Breast epithelium (tissue), 4 donors: Measurements from ENCODE around the gene NBAS. TPM values are rescaled to one million over a fixed set of nuclear protein-coding genes. Genes with fewer than 3 reads are reported as not detected.

Experiments
- DNase-seq, 2 donors: peaks; one replicate each; pipeline ENCODE4 v3.0.0-alpha.2; 2019; ENCODE audit warnings: low spot score in 2 of 2
- H3K27ac ChIP-seq, 2 donors: fragments of 200-600 bp; sonication (generic) in 1 of 2; one replicate each; pipeline ENCODE4 v1.5.1; 2016 to 2019; ENCODE audit warnings: mild to moderate bottlenecking in 1 of 2
- H3K27me3 ChIP-seq, 2 donors: fragments of 200-600 bp; sonication (generic) in 1 of 2; one replicate each; pipeline versions ENCODE4 v1.5.1 to v1.6.0; 2017 to 2019; ENCODE audit warnings: control low read depth in 1 of 2, mild to moderate bottlenecking in 1 of 2
- H3K36me3 ChIP-seq: fragments of 200-600 bp; one replicate; pipeline ENCODE4 v1.5.1; 2019
- H3K4me1 ChIP-seq, 2 donors: fragments of 200-600 bp; sonication (generic); one replicate each; pipeline ENCODE4 v1.5.1; 2016 to 2019; ENCODE audit warnings: control low read depth in 1 of 2
- H3K4me3 ChIP-seq, 3 donors: fragments of 200-600 bp; sonication (generic); 1 replicate in 2 of 3; 2 replicates in 1 of 3; pipeline ENCODE4 v1.5.1; 2016 to 2019; ENCODE audit warnings: mild to moderate bottlenecking in 3 of 3, moderate library complexity in 2 of 3
- H3K9me3 ChIP-seq, 2 donors: fragments of 200-600 bp; sonication (generic) in 1 of 2; one replicate each; pipeline ENCODE4 v1.5.1; 2016 to 2019; ENCODE audit warnings: control low read depth in 1 of 2
- CTCF ChIP-seq, 3 donors: fragments of 450-650 bp; IDR thresholded peaks; one replicate each; pipeline ENCODE4 v1.5.1; 2016 to 2017; ENCODE audit warnings: antibody characterized with exemption in 3 of 3, mild to moderate bottlenecking in 3 of 3, moderate library complexity in 3 of 3
- POLR2A ChIP-seq: fragments of 450-650 bp; IDR thresholded peaks from one replicate; pipeline ENCODE4 v1.6.1; 2016; ENCODE audit warnings: antibody characterized with exemption, mild to moderate bottlenecking, moderate library complexity
- POLR2AphosphoS5 ChIP-seq, 3 donors: sonication (generic); formaldehyde crosslinking; IDR thresholded peaks; one replicate each; pipeline ENCODE4 v1.6.1; 2017; ENCODE audit warnings: antibody characterized with exemption in 3 of 3
- intact Hi-C: fragments of 100-400 bp; cut with DNase I; formaldehyde crosslinking; loops from one replicate; pipeline ENCODE4 v1.15.1; 2023; ENCODE audit warnings: low total_unique reads
- total RNA-seq, 3 donors: library from RNA; depleted of rRNA; stranded (reverse); fragments of >200 nt; gene quantifications; one replicate each; pipeline ENCODE4 v1.1.0, GENCODE V29; 2016

The NBAS gene
- total RNA-seq, 3 donors from 2014 or later = 44.9 to 59.1 (median 45.1) TPM

- H3K27ac ChIP-seq = no peak overlapping the region
- no peak for DNase-seq
- no peak overlapping the region for H3K4me3 ChIP-seq
- H3K27me3 ChIP-seq = no peaks in the 10 kb centered on the region
- no peak for TF ChIP-seq POLR2A
- no peak for TF ChIP-seq POLR2AphosphoS5 (IDR thresholded peaks at IDR 0.05)
- no peak for TF ChIP-seq CTCF (IDR thresholded peaks at IDR 0.05)
- H3K4me1 ChIP-seq = no peaks in the 10 kb centered on the region
- intact Hi-C loops = no loop called here
- no peaks in the 10 kb centered on the region for H3K36me3 ChIP-seq
- H3K9me3 ChIP-seq = no peaks in the 10 kb centered on the region
These were observed 9.0 kb upstream of the NBAS start for GRCh38 chr2:15570104-15570503.

GRCh38 chr2:15568874-15569273, 7.7 kb upstream of the NBAS start:
- no peaks in the 10 kb centered on the region for H3K27me3 ChIP-seq
- no peaks in the 10 kb centered on the region for H3K4me1 ChIP-seq
- no peak for DNase-seq
- no peak overlapping the region for H3K4me3 ChIP-seq
- H3K9me3 ChIP-seq = no peaks in the 10 kb centered on the region
- no peak for TF ChIP-seq POLR2AphosphoS5 (IDR thresholded peaks at IDR 0.05)
- TF ChIP-seq POLR2A = no peak
- TF ChIP-seq CTCF (IDR thresholded peaks at IDR 0.05) = no peak
- no peak overlapping the region for H3K27ac ChIP-seq
- H3K36me3 ChIP-seq = no peaks in the 10 kb centered on the region
- intact Hi-C loops = no loop called here

GRCh38 chr2:15566912-15567311, 5.8 kb upstream of the NBAS start:
- Histone ChIP-seq H3K9me3 (no peaks in the 10 kb centered on the region), H3K36me3 (no peaks in the 10 kb centered on the region), H3K27me3 (no peaks in the 10 kb centered on the region), H3K4me1 (no peaks in the 10 kb centered on the region), H3K4me3 (no peak overlapping the region), H3K27ac (no peak overlapping the region)
- TF ChIP-seq POLR2A (no peak), CTCF (IDR thresholded peaks at IDR 0.05) (no peak)
- no peak for DNase-seq
- intact Hi-C loops = no loop called here

- TF ChIP-seq POLR2A (no peak), POLR2AphosphoS5 (IDR thresholded peaks at IDR 0.05) (no peak), CTCF (IDR thresholded peaks at IDR 0.05) (no peak)
- no peaks in the 10 kb centered on the region for H3K36me3 ChIP-seq
- no peaks in the 10 kb centered on the region for H3K27me3 ChIP-seq
- H3K4me3 ChIP-seq = no peak overlapping the region
- no peaks in the 10 kb centered on the region for H3K4me1 ChIP-seq
- no peak for DNase-seq
- no peaks in the 10 kb centered on the region for H3K9me3 ChIP-seq
- intact Hi-C loops = no loop called here
- H3K27ac ChIP-seq = no peak overlapping the region
These were observed 5.0 kb upstream of the NBAS start for GRCh38 chr2:15565994-15566671.

- no peaks in the 10 kb centered on the region for H3K27me3 ChIP-seq
- TF ChIP-seq POLR2AphosphoS5 (IDR thresholded peaks at IDR 0.05) (no peak), POLR2A (no peak), CTCF (IDR thresholded peaks at IDR 0.05) (no peak)
- no peak for DNase-seq
- no peaks in the 10 kb centered on the region for H3K36me3 ChIP-seq
- H3K4me3 ChIP-seq = no peak overlapping the region
- H3K4me1 ChIP-seq = no peaks in the 10 kb centered on the region
- no peaks in the 10 kb centered on the region for H3K9me3 ChIP-seq
- intact Hi-C loops = no loop called here
- H3K27ac ChIP-seq = no peak overlapping the region
These were observed 4.3 kb upstream of the NBAS start for GRCh38 chr2:15565392-15565791.
